ENCODE data around the gene VTN.

Gene VTN

GRCh38 chr17:28368306-28368831 is 1.7 kb downstream of the VTN start:
- no peak for DNase-seq

DNA sequence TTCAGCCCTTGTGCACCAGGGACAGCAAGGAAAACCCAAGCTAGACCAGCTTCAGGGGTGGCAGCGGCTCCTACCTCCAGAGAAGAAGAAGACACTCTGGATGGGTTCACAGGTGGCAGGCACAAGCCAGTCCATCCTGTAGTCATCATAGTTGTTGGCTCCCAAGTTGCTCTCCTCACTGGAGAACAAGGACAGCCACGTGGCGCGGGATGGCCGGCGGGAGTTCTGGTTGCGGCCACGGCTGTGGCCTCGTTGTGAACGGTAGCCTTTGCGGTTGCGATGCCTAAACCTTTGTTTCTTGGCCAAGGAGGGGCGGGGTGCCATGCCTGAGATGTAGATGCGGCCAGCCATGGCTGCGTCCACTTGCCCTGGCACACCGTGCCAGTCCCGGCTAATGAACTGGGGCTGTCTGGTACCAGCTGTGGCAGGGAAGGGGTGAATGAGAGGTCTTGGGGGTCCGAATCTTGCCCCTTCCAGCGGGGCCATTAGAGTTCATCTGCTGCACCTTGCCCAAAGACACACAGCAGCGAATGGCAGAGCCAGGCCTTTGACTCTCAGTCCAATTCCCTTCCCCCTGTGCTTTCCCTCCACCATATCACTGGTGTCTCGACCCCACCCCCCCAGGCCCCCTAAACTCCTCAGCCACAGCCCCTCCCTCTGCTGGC is 2.3 kb downstream of the VTN start:
- no peak for DNase-seq

DNA sequence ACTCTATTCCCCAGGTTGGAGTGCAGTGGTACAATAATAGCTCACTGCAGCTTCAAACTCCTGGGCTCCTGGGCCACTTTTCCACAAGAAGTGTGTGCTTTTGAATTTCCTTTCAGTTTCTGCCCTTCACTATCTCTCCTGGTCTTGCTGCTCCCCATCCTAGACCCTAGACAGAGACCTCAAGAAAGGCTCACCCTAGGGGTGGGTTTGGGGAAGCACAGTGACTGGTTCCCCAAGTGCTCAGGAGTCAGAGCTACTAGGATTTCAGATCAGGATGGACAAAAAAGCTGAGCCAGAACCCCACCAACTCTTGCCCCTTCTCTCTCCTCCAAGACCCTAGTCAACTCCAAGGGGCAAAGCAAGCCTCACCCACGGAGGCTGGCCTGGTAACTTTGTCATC is 3.5 kb downstream of the VTN start:
- DNase-seq = no peak

DNA sequence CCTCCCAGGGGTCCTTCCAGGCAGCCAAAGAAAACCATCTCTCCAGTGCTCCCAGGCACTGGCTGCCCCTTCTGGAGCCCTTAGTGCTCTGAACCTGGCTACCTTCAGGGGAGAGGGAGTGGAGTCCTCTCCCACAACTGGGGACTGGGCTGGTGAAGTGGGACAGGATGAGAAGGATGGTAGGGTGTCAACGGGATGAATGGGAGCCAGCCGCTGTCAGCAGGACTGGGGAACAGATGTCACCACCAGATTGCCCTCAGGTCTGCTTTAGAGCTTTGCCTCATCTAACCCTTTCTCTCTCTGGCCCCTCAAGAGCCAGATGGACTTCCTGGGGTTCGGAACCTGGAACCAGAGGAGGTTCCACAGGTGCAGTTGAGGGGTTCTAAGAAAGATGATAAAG is 4.6 kb downstream of the VTN start:
- no peak for DNase-seq

DNA sequence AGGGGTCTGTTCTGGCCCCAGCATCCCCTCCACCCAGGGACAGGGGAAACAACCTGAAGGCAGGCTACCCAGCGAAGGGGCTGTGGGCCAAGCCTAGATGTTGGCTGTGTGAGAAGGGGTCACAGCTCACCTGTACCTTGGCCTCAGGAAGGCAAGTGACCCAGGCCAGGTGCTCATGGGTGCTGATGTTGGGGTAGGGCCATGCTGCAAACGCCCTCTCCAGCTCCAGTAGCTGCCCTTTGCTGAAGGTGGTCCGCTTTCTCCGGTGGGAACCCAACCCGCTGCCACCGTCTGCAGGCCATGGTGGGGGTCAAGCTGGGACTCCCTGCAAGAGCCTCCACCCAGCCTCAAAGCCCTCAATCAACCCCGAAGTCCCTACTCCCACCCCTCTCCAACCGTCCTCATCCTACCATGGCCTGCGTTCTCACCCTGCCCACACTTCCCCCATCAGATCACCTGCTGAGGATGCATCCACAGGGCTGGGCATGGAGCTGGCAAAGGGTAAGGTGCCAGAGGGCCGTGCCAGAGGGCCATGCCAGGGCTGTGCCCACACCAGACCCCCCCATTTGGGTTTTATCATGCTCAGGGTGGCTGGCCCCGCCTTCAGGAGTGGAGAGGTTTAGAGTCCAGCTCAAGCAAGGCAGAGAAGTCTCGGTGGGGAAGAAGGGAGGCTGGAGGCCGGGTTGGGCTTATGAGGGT is 5.3 kb downstream of the VTN start, which contains the start of gene SEBOX:
TSS of gene SEBOX (minus strand) at position 535 of the 699 bp plus-strand sequence. CDS start at position 487, 48 bp downstream.
- no peak for DNase-seq

DNA sequence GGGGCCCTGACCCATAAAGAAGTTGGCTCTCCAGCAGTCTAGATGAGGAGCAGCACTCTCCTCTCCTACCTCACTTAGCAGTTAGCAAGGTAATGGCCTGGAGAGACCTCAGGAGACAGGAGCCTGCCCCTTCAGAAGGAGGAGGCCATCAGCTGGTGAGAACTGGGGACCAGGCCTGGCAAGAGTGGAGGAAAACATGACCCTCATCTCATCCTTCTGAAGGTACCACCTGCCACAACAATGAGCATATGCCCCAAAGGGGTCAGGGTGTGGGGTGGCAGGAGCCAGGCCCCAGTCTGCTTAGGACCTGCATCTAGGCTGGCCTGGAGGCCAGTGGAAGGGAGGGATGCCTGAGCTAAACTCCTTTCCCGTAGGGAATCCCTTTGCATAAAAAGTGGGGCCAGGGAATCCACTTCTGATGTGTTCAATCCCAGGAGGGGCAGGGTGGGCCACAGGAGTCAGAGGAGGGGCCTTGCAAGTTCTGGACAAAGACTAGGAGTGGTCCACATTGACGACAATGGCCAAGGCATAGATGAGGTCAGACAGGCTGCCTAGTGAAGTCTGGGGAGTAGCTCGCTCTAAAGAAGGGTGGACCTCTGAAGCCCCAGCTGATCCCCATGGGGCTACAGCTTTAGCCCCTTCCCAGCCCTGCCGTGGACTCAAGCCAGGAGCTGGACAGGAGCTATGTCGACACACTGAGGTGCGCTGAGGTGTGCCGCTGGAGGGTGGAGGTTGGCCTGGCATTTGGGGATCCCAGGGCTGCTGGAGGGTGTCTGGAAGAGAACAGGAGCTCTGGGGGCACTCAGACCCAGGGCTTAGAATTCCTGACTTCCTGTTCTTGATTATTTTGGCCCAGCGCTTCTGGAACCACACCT is 6.1 kb downstream of the VTN start:
- DNase-seq = no peak

- no peak for DNase-seq
These were observed 6.9 kb downstream of the VTN start for GRCh38 chr17:28363186-28363585.

DNA sequence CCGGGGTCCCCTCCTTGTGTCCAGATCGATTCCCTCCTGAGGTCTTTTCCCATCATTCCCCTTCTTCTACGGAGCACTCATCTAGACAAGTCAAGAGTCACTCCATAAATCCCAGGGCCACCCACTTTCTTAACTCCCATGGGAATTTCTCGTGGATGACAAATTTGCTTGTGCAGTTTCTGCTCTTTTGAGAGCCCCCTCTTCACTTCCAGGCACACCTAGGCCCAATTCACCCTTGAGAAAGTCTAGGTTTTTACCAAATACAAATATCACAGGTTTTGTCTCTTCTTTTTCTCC is 12.3 kb downstream of the VTN start:
- no peak for DNase-seq

DNA sequence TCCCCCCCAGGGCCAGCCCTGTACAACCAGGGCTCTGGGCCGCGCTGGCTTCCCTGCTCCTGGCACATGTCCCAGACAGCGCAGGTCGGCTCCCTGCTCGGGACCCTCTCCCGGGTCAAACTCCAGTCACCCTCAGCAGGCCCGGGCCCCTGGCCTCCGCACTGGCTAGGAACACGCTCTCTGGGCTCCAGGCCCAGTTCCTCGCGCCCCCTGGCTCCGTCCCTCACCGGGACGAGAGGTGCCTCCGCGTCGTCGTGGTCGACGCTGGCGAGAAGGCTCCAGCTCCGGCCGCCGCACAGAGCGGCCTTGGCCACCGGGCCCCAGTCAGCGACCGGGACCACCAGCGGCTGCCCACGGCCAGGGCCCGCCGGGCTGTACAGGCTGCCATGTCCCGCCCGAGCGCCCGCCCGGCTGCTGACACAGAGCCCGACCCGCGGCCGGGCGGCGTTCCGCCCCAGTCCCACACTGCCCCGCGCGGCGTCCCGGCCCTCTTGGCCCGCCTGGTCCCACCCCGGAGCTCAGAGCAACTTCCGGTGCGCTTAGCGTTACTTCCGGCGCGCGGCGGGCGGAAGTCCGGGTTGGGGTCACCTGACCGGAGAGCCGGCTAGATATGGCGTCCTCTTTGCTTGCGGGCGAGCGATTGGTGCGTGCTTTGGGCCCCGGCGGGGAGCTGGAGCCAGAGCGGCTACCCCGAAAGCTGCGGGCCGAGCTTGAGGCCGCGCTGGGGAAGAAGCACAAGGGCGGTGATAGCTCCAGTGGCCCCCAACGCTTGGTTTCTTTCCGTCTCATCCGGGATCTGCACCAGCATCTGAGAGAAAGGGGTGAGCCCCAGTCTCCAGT is 12.8 kb downstream of the VTN start, which contains the start of gene POLDIP2:
TSS of gene POLDIP2 (minus strand) at position 467 of the 840 bp plus-strand sequence. CDS start at position 388, 79 bp downstream.
- peak; percentile 97 for DNase-seq

GRCh38 chr17:28350271-28350670 is 19.8 kb downstream of the VTN start:
- no peak for DNase-seq

DNA sequence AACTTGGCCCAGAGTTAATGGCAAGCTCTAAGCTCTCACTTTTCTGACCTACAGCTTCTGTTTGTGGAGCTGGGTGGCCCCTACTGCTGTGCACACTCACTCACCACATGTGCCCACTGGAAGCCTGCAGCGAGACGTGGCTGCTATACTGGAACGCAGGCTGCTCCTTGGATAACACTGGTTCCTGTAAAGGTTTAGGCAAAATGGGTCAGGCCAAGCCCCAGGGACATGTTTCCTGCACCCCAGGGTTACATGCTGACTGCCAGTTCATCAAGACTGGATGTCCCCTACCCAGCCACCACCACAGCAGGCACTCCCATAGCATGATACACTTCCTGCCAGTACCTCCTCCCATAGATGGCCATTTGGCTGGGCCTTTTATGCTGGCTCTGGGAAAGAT is 21.1 kb downstream of the VTN start:
- DNase-seq = no peak

GRCh38 chr17:28347261-28347891 is 22.7 kb downstream of the VTN start:
- DNase-seq = peak; percentile 86

DNA sequence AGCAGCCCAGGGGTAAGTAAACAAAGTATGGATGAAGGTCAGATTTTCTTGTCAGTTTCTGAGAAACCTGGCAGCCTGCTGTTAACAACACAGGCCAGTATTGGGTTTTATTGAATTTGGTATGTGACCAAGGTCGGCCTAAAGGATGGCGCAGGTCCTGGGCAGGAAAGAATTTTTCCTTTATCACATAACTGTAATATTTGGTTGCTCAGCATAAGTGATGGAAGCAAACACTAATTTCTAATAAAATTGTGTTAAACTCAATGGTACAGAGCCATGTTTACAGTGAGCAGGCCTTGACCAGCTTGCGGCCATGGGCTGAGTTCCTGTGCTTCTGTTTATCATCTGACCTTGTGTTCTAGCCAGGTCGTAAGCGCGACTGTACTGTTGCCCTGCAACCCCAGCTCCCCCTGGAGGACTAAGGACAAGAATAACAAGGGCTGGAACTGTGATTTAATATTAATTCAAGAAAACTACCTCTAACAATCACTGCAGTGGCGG is 23.3 kb downstream of the VTN start:
- DNase-seq = no peak

DNA sequence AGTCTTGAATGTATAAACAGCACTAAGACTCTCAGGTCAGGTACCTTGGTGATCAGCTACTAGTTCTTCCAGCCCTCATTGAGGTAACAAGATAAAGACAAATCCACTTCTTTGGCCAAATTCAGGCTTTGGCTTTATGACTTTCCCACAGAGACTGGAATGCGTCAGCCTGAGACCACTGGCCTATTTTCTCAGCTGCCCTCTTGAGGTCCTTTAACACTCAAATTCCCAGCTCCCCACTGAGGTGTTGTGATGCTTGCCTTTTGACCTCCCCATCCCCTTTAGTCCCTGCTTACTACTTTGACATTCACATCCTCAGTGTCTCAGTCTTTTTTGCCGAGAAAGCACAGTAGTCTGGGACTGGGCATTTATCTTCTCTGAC is 23.9 kb downstream of the VTN start:
- DNase-seq = no peak

DNA sequence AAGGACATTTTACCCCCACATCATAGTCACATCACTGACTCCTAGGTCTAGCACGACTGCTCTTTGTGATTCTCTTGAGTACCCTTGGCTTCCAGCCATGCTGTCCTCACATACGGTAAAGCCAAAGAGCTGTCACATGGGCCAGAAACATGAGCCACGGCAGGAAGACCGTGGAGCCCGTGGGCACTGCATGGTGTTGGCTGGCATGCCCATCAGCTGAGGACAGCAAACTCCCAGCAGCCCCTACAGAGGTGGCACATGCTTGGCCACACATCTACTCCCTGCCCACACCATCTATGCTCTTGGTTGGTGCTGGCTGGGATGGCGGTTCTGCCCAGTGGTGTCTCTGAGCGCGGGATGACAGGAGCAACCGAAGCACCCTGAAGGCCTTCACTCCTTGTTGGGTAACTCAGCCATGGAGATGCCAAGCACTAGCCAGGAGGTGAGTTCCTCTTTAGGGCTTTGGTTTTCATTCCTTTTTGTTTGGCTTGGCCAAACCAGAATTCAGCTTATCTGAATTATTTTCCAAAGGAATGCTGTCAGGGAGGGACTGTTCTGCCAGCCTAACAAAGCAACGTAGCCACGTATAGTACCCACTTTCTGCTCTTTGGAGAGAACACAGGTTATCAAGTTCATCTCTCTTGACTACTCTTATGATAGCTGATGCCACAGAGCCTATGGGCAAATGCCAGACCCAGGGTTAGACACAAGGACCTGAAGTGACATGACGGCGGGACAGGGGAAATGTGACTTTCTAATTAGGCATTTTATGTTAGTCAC is 24.5 kb downstream of the VTN start:
- DNase-seq = no peak

DNA sequence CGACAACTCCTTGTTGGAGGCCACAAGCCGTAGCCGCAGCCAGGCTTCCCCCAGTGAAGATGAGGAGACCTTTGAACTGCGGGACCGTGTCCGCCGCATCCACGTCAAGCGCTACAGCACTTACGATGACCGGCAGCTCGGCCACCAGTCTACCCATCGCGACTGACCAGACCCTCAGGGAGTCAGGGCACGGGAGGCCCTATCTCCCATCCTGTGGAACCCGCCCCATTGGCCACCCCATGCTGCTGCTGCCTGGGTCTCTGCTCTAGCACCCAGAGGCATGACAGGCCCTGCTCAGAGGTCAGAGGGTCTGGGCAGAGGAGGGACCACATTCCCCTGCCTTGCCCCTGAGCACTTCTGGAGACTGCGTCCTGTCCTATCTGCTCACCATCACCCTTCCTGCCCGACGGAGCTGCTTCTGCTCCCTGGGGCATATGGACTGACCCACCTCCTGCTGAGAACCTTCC is 25.6 kb downstream of the VTN start:
- no peak for DNase-seq

DNA sequence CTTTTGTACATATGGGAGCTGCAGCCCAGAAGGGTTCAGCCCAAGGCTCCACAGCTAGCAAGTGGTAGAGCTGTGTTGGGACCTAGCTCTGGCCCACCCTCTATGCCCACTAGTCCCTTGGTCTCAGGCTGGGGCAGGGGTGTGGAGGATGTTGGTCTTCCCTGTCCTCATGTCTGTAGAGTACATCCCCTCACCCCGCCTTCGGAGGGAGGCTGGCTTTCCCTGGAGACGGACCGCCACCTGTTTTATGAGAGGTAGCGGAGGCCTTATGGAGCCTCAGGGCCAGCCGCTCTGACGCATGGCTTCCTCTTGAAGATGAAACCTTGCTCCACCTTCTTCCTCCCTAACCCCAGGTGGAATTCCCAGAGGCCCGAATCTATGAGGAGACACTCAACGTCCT is 26.1 kb downstream of the VTN start:
- DNase-seq = no peak

DNA sequence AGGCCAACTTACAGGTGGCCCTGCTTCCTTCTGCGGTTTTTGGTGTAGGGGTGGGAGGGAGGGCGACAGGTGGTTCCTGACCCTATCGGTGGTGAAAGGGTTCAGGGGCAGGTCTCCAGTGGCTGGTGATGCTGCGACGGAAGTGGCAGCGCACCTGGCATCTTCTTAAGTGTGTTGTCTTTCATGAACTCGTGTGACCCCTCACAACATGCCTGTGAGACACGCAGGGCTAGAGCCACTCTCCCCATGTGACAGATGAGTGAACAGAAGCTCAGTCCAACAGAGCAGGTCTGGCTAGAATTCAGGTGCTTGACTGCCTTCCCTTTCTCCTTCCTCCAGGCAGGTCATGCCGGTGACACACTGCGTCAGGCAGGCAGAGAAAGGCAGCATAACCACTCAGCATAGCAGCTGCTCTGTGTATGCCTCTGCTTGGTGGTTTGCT is 26.6 kb downstream of the VTN start:
- DNase-seq = no peak

DNA sequence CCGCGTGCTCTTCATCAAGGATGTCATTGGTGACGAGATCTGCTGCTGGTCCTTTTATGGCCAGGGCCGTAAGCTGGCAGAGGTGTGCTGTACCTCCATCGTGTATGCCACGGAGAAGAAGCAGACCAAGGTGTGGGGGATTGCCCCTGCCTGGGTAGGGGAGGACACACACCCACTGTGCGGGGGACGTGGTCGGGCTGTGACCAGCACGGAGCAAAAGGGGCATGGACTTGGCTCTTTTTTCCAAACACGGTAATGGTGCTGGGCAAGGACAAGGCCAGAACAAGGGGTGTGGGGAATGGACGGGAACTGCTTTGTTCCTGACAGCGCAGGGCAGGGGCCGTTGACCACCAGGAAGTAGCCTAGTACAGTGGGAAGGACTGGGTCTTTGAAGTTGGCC is 27.8 kb downstream of the VTN start:
- DNase-seq = no peak

GRCh38 chr17:28341516-28341915 is 28.6 kb downstream of the VTN start:
- no peak for DNase-seq

DNA sequence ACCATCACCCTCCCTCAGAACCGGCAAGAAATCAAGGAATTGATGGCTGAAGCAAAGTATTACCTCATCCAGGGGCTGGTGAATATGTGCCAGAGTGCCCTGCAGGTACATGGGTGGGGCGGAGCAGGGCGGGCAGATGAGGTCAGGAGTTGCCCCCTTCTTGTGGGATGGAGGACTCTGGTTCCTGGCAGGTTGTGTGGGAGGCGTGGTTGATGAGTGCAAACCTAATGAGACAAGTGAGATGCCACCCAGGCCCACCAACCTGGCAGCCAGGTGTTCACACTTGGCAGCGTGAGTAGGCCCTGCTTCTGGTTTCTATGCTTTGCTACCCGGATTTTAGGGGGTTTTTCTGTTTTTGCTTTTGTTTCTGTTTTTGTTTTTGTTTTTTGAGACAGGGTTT is 29.7 kb downstream of the VTN start:
- DNase-seq = no peak
